Activated T-helper 2 cell treated with anti-CD3 and anti-CD28 coated beads, Interferon-gamma antibody, Interleukin-2, Interleukin-4, amounts not matched to agents 10 μg/mL and 5 μg/mL and 100 μg/mL, durations not matched to agents 14 hours and 24 hours and 36 hours (primary cell): ENCODE data around the gene ABCC4. TPM values are rescaled to one million over a fixed set of nuclear protein-coding genes. Genes with fewer than 3 reads are reported as not detected.

Experiments
- DNase-seq: peaks from one replicate; pipeline ENCODE4 v3.0.0; 2021; ENCODE audit warnings: low spot score
- H3K27ac Mint-ChIP-seq: one replicate; pipeline ENCODE4 v1.8.0; 2021; ENCODE audit warnings: mixed read lengths
- H3K27me3 Mint-ChIP-seq: one replicate; pipeline ENCODE4 v1.8.0; 2021; ENCODE audit warnings: low read depth, mixed read lengths
- H3K36me3 Mint-ChIP-seq: one replicate; pipeline ENCODE4 v1.8.0; 2021; ENCODE audit warnings: low read depth, mixed read lengths
- H3K4me1 Mint-ChIP-seq: one replicate; pipeline ENCODE4 v1.8.0; 2021; ENCODE audit warnings: low read depth, mixed read lengths
- H3K4me3 Mint-ChIP-seq: one replicate; pipeline ENCODE4 v1.8.0; 2021; ENCODE audit warnings: low read depth, mild to moderate bottlenecking, moderate library complexity, mixed read lengths
- H3K9me3 Mint-ChIP-seq: one replicate; pipeline ENCODE4 v1.8.0; 2021; ENCODE audit warnings: mixed read lengths
- intact Hi-C: fragments of 100-400 bp; cut with micrococcal nuclease; formaldehyde crosslinking; loops from one replicate; pipeline ENCODE4 v1.15.1; 2023
- total RNA-seq: library from RNA; stranded (reverse); gene quantifications from 2 replicates; pipeline ENCODE4 v1.2.3, GENCODE V29; 2022

Gene ABCC4
- total RNA-seq, 1 donor from 2014 or later: 19.6 TPM

GRCh38 chr13:94974015-94974951 is 327.0 kb downstream of the ABCC4 start:
- DNase-seq: no peak
- intact Hi-C loops: loop anchor here (10.0 kb wide), 1 partner anchor 181 kb away; no protein-coding TSS in a partner anchor
- no peaks in the 10 kb centered on the region for H3K9me3 Mint-ChIP-seq
- H3K36me3 Mint-ChIP-seq: no peaks in the 10 kb centered on the region
- H3K27ac Mint-ChIP-seq: no peak overlapping the region
- H3K27me3 Mint-ChIP-seq: peaks cover 22% of the 10 kb centered on the region
- H3K4me3 Mint-ChIP-seq: no peak overlapping the region
- H3K4me1 Mint-ChIP-seq: no peaks in the 10 kb centered on the region

GRCh38 chr13:94972262-94972661 is 329.0 kb downstream of the ABCC4 start:
- Mint-ChIP-seq H3K27ac (no peak overlapping the region), H3K4me1 (peaks cover 6% of the 10 kb centered on the region), H3K9me3 (no peaks in the 10 kb centered on the region), H3K36me3 (no peaks in the 10 kb centered on the region), H3K27me3 (peaks cover 33% of the 10 kb centered on the region), H3K4me3 (no peak overlapping the region)
- no peak for DNase-seq
- intact Hi-C loops: loop anchor here (10.0 kb wide), 1 partner anchor 183 kb away; no protein-coding TSS in a partner anchor
